ENCODE results near the gene FBXL19.

The FBXL19 gene

DNA sequence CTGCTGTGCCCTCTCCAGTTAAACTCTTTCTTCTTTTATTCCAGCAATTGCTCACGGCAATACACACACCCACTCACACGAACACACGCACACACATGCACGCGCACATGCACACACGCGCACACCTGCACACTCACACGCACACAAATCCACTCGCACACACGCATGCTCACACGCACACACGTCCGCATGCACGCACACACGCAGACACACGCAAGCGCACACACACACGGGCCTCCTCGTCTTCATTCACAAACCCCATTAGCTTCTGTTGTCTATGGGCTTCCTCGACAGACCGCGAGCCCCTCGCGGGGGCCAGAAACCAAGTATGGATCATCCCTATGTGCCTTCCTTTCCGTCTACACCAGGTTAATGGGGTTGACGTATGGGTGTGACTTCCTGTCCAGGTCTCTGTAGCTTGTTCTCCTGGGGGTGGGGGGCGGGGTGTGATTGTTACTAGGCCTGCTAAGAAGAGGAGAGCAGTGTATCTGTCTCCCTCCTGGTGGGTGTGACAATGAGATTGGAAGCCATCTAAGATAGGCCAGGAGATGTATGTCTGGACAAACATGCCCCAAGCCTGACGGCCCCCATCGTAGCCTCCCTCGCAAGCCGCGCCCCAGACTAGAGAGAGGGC, 27.6 kb upstream of the FBXL19 start:
- no peak for DNase-seq

DNA sequence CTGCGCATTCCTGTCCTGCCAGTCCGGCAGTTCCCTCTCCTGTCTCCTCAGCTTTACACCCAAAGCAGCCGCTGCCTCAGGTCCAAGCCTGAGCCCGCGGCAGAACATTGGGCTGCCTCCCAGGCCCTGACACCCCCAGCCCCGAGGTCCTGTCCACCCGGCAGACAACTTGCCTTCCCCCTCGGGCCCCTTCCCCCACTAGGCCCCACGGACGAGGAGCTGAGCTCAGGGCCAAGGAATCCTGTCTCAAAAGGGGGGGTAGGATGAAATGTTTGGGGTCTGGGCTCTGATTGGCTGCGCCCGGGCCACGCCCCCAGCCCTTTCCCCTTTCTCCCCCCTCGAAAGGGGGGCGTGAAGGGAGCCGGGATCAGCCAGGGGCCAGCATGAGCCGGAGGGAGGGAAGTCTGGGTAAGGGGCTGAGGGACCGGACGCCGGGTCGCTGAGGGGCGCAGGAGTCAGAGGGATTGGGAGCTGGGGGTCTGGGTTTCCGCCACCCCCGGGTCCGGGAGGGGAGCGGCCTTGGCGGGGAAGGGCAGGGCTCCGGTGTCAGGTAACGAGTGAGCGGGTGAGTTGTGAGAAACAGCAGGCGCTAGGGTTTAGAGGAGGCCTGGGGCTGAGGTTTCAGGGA, 27.0 kb upstream of the FBXL19 start, which contains the start of gene CTF1:
CTF1 (plus strand) TSS at position 354 of the 628 bp plus-strand sequence; CDS start at position 384, 30 bp downstream.
- DNase-seq, result no peak

DNA sequence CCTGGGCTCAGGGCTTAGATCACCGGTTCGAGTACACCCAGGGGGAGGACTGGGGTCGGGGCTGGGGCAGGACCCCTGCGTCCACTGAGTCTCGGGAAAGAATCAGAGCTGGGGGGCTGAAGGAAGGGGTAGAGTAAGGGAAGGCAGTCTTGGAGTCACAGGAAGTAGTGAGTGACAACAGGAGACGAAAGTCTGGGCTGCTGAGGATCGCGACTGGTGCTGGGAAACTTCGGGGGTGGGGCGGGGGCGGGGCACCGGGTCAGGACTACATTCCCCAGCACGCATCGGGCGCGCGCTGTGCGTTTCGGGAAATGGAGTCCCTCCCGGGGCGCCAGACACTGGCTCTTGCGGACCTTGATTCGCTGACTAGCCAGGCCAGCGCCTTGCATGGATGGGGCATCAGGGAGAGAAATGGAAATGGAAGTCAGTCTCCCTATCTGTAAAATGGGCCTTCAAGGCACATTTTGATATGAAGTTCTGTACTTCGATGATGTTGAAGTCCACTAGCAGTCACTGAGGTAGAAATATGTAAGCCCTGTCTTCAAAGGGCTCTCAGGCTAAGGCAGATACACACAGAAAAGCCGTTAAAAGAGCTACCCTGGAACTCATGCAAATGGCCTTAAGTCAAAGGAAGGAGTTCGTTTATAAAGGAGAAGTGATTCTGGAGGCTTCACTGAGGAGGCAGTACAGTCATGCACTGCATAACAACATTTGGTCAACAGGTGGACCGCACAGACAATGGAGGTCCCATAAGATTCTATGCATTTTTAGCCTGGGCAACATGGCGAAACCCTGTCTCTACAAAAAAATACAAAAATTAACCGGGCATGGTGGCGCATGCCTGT, 26.3 kb upstream of the FBXL19 start:
- peak; percentile 45 for DNase-seq

DNA sequence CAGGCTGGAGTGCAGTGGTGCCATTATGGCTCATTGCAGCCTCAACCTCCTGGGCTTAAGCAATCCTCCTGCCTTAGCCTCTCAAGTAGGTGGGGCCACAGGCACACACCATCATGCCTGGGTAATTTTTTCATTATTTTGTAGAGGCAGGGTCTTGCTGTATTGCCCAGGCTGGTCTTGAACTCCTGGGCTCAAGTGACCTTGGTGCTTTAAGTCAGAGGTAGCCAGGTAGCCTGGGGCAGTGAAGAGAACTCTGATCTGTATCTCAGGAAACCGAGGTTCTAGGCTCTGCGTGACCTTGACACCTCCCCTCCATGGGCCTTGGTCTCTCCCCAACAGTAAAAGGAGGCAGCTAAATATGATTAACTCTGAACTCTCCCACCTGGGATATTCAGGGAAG, 23.6 kb upstream of the FBXL19 start:
- DNase-seq, result no peak

DNA sequence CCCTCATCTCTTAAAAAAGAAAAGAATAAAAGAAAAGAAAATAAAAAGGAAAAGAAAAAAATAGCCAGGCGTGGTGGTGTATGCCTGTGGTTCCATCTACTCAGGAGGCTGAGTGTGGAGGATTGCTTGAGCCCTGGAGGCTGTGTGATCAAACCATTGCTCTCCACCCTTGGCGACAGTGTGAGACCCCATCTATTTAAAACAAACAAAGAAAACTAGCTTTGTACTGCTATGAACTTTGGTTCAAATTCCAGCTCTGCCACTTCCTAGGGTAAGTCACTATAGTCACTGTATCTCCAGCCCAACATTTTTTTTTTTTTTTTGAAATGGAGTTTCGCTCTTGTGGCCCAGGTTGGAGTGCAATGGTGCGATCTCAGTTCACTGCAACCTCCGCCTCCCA, 22.8 kb upstream of the FBXL19 start:
- no peak for DNase-seq

DNA sequence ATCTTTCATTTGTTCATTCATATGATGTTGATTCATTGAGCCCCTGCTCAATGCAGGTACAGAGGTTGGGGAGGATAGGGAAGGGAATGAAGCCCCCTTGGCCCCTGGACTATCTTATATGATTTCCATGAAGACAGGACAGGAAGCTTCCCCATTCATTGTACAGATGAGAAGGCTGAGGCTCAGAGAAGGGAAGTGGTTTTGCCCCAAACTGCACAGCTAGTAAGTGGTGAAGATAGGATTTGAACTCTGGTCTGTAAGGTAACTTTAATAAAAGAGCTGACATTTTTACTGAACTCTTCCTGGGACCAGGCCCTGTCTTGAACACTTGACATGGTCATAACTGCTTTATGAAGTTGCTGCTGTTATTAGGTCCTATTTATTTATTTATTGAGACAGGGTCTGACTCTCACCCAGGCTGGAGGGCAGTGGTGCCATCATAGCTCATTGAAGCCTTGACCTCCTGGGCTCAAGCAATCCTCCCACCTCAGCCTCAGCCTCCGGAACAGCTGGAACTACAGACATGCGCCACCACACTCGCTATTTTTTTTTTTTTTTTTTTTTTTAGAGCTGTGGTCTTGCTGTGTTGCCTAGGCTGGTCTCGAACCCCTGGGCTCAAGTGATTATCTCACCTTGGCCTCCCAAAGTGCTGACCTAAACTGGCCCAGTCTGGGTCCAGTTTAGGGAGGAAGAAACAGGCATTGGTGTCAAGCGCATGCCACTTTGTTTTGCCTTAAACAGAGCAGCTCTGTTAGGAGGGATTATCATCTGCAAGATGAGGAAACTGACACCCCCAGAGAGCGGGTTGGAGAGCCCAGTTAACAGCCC, 22.0 kb upstream of the FBXL19 start:
- no peak for DNase-seq

DNA sequence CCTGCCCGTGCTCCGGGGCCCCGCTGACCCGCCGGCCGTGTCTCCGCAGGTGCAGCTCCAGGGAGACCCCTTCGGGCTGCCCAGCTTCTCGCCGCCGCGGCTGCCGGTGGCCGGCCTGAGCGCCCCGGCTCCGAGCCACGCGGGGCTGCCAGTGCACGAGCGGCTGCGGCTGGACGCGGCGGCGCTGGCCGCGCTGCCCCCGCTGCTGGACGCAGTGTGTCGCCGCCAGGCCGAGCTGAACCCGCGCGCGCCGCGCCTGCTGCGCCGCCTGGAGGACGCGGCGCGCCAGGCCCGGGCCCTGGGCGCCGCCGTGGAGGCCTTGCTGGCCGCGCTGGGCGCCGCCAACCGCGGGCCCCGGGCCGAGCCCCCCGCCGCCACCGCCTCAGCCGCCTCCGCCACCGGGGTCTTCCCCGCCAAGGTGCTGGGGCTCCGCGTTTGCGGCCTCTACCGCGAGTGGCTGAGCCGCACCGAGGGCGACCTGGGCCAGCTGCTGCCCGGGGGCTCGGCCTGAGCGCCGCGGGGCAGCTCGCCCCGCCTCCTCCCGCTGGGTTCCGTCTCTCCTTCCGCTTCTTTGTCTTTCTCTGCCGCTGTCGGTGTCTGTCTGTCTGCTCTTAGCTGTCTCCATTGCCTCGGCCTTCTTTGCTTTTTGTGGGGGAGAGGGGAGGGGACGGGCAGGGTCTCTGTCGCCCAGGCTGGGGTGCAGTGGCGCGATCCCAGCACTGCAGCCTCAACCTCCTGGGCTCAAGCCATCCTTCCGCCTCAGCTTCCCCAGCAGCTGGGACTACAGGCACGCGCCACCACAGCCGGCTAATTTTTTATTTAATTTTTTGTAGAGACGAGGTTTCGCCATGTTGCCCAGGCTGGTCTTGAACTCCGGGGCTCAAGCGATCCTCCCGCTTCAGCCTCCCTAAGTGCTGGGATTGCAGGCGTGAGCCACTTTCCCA, 21.1 kb upstream of the FBXL19 start:
- DNase-seq, result peak; percentile 48

DNA sequence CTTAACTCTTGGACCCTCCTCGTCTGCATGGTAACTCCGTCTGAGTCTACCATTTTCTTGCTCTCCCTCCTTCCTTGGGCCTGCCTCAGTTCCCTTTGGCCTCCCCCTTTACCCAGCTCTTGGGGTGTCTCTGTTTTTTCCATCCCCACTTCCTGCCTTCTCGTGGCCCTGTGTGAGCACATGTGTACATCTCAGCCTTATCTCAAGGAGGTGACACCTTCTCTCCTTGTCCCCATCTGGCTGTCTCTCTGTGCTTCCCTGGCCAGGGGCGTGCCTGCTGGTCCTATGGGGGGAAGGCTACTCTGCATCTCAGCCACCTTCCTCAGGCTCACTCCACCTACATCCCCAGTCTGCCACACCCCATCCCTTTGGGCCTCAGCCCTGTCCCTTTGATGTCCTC, 20.4 kb upstream of the FBXL19 start:
- DNase-seq, result no peak

DNA sequence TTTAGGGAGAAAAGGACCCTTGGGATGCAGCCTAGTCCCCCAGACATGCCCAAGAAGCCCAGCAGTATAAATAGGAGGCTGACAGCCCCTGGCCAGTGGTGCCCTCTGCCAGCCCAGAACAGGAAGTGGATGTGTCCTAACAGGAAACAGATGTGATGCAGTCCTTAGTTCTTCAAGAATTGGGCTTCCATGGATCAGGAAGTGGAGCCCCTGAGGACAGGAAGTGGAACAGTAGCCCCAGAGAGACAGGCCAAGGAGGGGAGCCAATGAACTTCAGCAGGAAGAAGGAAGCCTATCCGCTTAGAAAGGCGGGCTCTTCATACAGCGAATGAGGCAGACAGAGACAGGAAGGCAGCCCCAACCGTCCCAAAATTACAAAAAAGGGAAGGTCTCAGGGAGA, 19.8 kb upstream of the FBXL19 start:
- no peak for DNase-seq

DNA sequence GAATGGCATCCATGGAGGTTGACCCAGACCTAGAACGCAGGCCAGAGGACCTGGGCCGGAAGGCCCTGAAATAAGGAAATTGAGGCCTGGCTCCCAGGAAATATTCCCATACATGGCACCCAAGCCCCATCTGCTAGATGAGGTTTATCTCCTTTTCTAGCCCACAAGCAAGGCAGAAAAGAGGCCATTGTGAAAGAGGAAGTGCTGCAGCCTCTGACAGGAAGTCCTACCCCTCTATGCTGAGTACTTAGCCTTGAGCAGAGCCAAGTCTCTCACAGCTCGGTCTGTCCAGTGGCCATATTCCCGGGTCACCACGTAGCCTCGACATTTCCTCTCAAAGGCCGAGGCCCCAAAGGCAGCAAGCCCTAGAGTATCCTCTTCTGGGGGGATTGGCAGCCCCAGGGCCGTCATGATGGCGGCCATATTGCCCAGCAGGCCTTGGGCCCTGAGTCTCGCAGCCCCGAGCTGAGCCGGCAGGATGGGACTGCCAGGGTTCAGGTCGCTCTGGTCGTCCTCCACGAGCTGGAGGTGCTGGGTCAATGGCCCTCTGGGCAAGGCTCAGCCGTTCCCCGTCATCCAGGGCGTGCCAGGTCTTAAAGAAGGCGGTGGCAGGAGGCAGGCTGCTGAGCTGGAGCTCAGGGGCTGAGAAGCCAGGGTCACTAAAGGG, 19.1 kb upstream of the FBXL19 start:
- no peak for DNase-seq

DNA sequence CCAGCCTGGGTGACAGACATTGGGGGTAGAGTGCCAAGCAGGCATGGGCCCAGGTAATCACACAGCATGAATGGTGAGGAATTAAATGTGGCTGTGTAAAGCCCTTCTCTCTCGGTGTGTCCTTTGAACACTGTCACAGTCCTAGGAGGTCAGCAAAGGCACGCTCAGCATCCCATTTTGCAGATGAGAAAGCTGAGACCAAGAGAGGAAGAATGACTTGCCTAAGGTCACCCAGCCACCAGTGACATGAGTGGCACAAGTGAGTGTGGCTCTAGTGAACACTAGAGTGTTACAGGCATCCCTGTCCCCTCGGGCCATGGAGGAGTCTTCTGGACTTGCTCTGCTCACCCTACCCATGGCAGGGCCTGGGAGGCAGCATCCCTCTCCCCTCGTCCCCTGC, 16.3 kb upstream of the FBXL19 start:
- DNase-seq, result no peak

DNA sequence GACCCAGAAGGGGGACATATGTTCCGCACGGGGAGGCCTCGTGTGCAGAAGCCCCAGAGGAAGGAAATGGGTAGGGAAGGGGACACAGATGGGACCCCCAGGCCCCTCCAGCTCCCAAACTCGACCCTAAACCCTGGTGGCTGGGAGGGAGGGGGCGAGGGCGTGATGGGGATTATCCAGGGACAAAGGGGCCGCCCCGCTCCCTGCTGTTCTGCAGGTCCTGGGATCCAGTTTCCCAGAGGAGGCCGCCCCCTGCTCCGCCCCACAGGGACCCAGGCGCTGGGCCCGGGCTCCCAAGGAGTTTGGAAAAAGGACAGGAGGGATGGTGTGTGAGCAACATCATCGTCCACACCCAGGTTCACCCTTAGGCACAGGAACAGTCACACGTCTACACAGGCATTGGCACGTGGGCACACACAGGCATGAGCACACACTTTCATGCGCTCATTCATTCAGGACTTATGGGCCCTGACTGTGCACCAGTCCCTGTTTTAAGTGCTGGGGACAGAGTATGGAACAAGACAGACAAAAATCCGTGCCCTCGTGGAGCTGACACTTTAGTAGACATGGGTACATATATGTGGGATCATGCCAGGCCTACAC, 12.8 kb upstream of the FBXL19 start:
- DNase-seq, result no peak

DNA sequence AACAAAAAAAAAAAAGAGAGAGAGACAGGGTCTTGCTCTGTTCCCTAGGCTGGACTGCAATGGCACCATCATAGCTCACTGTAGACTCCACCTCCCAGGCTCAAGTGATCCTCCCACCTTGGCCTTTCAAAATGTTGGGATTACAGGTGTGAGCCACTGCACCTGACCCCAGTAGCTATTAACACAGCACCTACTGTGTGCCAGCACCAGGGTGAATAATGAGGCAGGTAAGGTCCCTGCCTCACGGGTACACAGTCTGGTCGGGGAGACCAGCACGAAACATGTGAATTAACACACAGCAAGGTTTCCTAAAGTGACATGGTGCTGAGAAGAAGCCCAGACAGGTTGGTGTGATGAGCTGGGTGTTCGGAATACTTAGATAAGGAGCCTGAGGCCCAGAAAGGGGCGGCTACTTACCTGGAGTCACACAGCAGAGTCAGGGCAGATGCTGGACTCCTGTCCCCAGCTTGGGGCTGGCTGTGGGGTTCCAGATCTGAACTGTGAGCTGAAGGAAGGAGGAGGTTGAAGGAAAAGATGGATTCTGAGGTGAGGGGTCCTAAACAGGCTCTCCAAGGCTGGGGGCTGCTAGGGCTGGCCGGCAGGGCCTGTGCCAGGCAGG, 10.5 kb upstream of the FBXL19 start:
- no peak for DNase-seq

DNA sequence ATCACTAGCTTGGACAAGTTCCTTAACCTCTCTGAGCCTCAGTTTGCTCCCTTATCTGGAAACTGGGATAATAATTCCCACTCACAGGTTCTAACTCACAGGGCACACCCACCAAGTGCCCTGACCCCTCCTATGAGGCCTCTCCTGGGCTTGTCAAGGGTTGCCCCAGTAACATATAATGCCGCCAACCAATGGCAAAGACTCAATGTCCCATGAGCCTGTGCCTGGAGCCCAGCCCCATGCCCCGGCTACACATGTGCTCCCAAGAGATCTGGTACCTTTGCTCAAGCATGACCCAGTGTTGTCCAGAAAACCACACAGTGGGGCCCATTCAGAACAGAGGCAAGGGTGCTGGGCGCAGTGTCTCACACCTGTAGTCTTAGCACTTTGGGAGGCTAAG, 8.5 kb upstream of the FBXL19 start:
- DNase-seq, result no peak

DNA sequence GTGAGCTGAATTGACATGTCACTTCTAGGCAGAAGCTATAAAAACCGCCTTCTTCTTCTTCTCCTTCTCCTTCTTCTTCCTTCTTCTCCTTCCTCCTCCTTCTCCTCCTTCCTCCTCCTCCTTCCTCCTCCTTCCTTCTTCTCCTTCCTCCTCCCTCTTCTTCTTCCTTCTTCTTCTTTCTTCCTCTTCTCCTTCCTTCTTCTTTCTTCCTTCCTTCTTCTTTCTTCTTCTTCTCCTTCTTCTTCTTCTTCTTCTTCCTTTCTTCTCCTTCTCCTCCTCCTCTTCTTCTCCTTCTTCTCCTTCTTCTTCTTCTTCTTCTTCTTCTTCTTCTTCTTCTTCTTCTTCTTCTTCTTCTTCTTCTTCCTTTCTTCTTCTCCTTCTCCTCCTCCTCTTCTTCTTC, 4.8 kb upstream of the FBXL19 start:
- DNase-seq, result no peak

DNA sequence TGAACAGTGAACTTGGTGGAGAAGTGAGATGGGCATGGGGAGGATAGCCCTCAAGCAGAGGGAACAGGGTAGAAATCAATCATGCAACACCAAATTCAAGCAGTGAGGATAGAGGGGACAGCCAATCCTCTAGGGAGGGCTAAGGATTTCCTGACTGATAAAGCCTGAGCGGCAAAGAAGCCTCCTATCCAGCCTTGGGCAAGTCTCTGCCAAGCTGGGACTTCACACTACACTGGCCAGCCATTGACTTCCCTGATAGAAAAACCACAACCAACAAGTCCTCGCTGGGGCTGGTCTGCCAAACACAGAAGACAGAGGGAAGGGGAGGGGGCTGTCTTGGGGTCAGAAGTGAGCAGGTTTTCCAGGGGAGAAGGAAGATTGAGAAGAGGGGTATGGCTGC, 2.5 kb upstream of the FBXL19 start:
- no peak for DNase-seq

DNA sequence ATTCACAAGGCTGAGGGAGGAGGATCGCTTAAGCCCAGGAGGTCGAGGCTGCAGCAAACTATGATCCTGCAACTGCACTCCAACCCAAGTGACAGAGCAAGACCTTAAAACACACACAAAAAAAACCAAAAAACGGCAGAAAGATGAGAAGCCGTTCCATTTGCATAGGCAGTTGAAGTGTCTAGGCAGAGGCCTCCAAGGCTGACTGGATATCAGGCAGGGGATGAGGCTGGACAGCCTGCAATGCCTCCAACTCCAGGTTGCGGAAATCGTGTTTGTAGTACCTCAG, 2.0 kb upstream of the FBXL19 start:
- no peak for DNase-seq

DNA sequence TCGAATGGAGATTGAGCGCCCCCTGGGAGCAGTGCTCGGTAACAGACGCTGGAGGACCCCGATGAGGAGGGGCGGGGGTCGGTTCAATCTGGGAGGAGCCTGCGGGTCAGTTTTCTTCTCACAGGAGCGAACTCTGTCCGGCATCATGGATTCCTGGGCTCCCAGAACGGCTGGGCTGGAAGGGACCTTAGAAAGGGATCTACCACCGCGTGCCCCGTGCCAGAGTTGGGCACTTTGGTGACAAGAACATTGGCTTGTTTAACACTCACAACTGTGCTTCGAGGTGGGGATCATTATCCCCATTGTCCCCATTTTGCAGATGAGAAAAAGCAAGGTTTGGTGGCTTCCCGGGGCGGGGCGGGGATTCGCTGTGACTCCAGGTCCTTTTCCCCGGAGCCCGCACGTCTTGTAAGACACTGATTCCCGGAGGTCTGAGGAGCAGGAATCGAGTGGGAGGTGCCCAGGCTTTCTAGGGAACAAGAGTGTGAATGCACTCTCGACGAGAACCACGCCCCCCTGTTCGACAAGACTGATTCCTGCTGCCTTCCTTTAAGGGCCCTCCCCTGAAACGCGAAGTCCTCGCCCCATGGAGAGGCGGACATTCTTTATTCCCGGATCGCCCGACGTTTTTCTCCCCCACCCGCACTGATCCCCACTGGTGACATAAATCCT, 1.5 kb upstream of the FBXL19 start:
- peak; percentile 90 for DNase-seq

DNA sequence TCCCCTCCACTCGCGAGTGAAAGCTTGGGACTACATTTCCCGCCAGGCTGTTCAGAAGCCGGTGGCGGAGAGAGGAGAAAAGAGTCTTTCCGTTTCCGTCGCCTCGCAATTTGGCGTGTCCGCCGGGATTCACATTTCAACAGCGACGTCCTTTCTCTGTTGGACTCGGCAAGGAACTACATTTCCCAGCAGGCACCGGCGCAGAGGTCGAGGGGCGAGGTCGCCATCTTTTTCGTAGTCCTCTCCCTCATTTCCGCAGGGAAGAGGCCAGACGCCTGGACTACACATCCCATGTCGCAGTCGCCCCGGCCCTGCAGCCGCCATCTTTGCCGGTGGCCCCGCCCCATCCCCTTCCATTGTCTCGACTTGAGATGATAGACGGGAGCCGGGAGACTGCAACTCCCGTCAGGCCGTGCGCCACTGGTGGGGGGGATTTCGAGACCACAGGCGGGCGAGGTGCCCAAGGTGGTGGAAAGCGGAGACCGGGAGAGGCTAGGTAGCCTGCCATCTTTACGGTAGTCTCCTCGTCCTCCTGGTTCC, 882 bp upstream of the FBXL19 start:
- DNase-seq, result peak; percentile 99

Measured in NCI-H1092 (cell line).